Measurements from ENCODE around the gene TMOD4. TPM values are rescaled to one million over a fixed set of nuclear protein-coding genes. Genes with fewer than 3 reads are reported as not detected.
"Not testable (repeated sequence)": the region's sequence is repeated elsewhere in the genome, so short reads cannot be mapped to it uniquely, and the experiment has no call there.

The TMOD4 gene
- not detected for polyA plus RNA-seq (2013, experiment 1 of 2)
- polyA plus RNA-seq (2013, experiment 2 of 2) = not detected

GRCh38 chr1:151175863-151176262 lies at the start of gene TMOD4:
TMOD4 (minus strand) TSS chr1:151175981; CDS start chr1:151174875, 1,106 bp downstream.
- Histone ChIP-seq H3K9ac (ENCODE audit: low read depth, low read length) (no peak within 1 kb of the TSS), H3K9me3 (ENCODE audit: insufficient read depth, low read depth, low read length) (no peaks in the 10 kb centered on the region), H3K36me3 (ENCODE audit: insufficient read depth, low read length) (peaks cover 66% of the 10 kb centered on the region), H3K27me3 (ENCODE audit: insufficient read depth, low read length) (no peaks in the 10 kb centered on the region), H3K27ac (ENCODE audit: low read depth, low read length) (no peak within 1 kb of the TSS), H3K4me3 (ENCODE audit: low read length) (no peak within 1 kb of the TSS), H3K4me1 (ENCODE audit: insufficient read depth, low read length) (no peaks in the 10 kb centered on the region)
- 93% methylated on average over 2 of the region's 4 CpGs for WGBS

GRCh38 chr1:151222130-151222529 lies 46.3 kb upstream of the TMOD4 start:
- Histone ChIP-seq H3K27ac (ENCODE audit: low read depth, low read length) (no peak overlapping the region), H3K9ac (ENCODE audit: low read depth, low read length) (no peak overlapping the region), H3K27me3 (ENCODE audit: insufficient read depth, low read length) (no peaks in the 10 kb centered on the region), H3K4me3 (ENCODE audit: low read length) (no peak overlapping the region), H3K36me3 (ENCODE audit: insufficient read depth, low read length) (peaks cover 48% of the 10 kb centered on the region), H3K4me1 (ENCODE audit: insufficient read depth, low read length) (0 out of 2 replicates have a peak, but pooled peaks cover 5% of the 10 kb centered on the region), H3K9me3 (ENCODE audit: insufficient read depth, low read depth, low read length) (no peaks in the 10 kb centered on the region)
- WGBS = 97% methylated on average over 3 of the region's 4 CpGs

GRCh38 chr1:151221616-151222015 lies 45.8 kb upstream of the TMOD4 start:
- H3K27me3 ChIP-seq (ENCODE audit: insufficient read depth, low read length) = no peaks in the 10 kb centered on the region
- H3K27ac ChIP-seq (ENCODE audit: low read depth, low read length) = no peak overlapping the region
- H3K36me3 ChIP-seq (ENCODE audit: insufficient read depth, low read length) = peaks cover 44% of the 10 kb centered on the region
- H3K9ac ChIP-seq (ENCODE audit: low read depth, low read length) = no peak overlapping the region
- no peak overlapping the region for H3K4me3 ChIP-seq (ENCODE audit: low read length)
- no CpG with 5 or more reads among the region's 1 CpG for WGBS
- H3K4me1 ChIP-seq (ENCODE audit: insufficient read depth, low read length) = 0 out of 2 replicates have a peak, but pooled peaks cover 5% of the 10 kb centered on the region
- no peaks in the 10 kb centered on the region for H3K9me3 ChIP-seq (ENCODE audit: insufficient read depth, low read depth, low read length)

GRCh38 chr1:151213560-151213959 lies 37.8 kb upstream of the TMOD4 start:
- Histone ChIP-seq H3K9me3 (ENCODE audit: insufficient read depth, low read depth, low read length) (no peaks in the 10 kb centered on the region), H3K9ac (ENCODE audit: low read depth, low read length) (no peak overlapping the region), H3K4me3 (ENCODE audit: low read length) (no peak overlapping the region), H3K4me1 (ENCODE audit: insufficient read depth, low read length) (no peaks in the 10 kb centered on the region), H3K27ac (ENCODE audit: low read depth, low read length) (no peak overlapping the region), H3K36me3 (ENCODE audit: insufficient read depth, low read length) (peaks cover 37% of the 10 kb centered on the region), H3K27me3 (ENCODE audit: insufficient read depth, low read length) (no peaks in the 10 kb centered on the region)
- 95% methylated on average over 1 of the region's 2 CpGs for WGBS

- Histone ChIP-seq H3K4me3 (ENCODE audit: low read length) (no peak overlapping the region), H3K36me3 (ENCODE audit: insufficient read depth, low read length) (peaks cover 43% of the 10 kb centered on the region), H3K27ac (ENCODE audit: low read depth, low read length) (no peak overlapping the region), H3K9ac (ENCODE audit: low read depth, low read length) (no peak overlapping the region), H3K9me3 (ENCODE audit: insufficient read depth, low read depth, low read length) (no peaks in the 10 kb centered on the region), H3K4me1 (ENCODE audit: insufficient read depth, low read length) (no peaks in the 10 kb centered on the region), H3K27me3 (ENCODE audit: insufficient read depth, low read length) (no peaks in the 10 kb centered on the region)
- 94% methylated on average over 15 of the region's 15 CpGs for WGBS
These were observed 36.4 kb upstream of the TMOD4 start for GRCh38 chr1:151211972-151212705.

- H3K27me3 ChIP-seq (ENCODE audit: insufficient read depth, low read length) = no peaks in the 10 kb centered on the region
- no peak overlapping the region for H3K27ac ChIP-seq (ENCODE audit: low read depth, low read length)
- H3K4me3 ChIP-seq (ENCODE audit: low read length) = no peak overlapping the region
- H3K36me3 ChIP-seq (ENCODE audit: insufficient read depth, low read length) = peaks cover 50% of the 10 kb centered on the region
- no peaks in the 10 kb centered on the region for H3K9me3 ChIP-seq (ENCODE audit: insufficient read depth, low read depth, low read length)
- WGBS = 94% methylated on average over 1 of the region's 1 CpG
- H3K9ac ChIP-seq (ENCODE audit: low read depth, low read length) = no peak overlapping the region
- H3K4me1 ChIP-seq (ENCODE audit: insufficient read depth, low read length) = no peaks in the 10 kb centered on the region
These were observed 35.0 kb upstream of the TMOD4 start for GRCh38 chr1:151210830-151211229.

GRCh38 chr1:151205381-151205965 lies 29.7 kb upstream of the TMOD4 start:
- not testable (repeated sequence) for H3K27me3 ChIP-seq (ENCODE audit: insufficient read depth, low read length); H3K4me1 ChIP-seq (ENCODE audit: insufficient read depth, low read length); H3K27ac ChIP-seq (ENCODE audit: low read depth, low read length); H3K9me3 ChIP-seq (ENCODE audit: insufficient read depth, low read depth, low read length); H3K4me3 ChIP-seq (ENCODE audit: low read length); H3K9ac ChIP-seq (ENCODE audit: low read depth, low read length)
- WGBS = 98% methylated on average over 12 of the region's 12 CpGs
- peaks cover 61% of the 10 kb centered on the region for H3K36me3 ChIP-seq (ENCODE audit: insufficient read depth, low read length)

- WGBS = 32% methylated on average over 11 of the region's 11 CpGs
- peaks cover 5% of the 10 kb centered on the region; the same call in 1 of the 2 replicates for H3K4me1 ChIP-seq (ENCODE audit: insufficient read depth, low read length)
- H3K4me3 ChIP-seq (ENCODE audit: low read length) = peak overlapping the region; percentile 100
- H3K27me3 ChIP-seq (ENCODE audit: insufficient read depth, low read length) = no peaks in the 10 kb centered on the region
- H3K36me3 ChIP-seq (ENCODE audit: insufficient read depth, low read length) = peaks cover 26% of the 10 kb centered on the region
- H3K27ac ChIP-seq (ENCODE audit: low read depth, low read length) = no peak overlapping the region
- H3K9me3 ChIP-seq (ENCODE audit: insufficient read depth, low read depth, low read length) = no peaks in the 10 kb centered on the region
- H3K9ac ChIP-seq (ENCODE audit: low read depth, low read length) = peak overlapping the region; percentile 89
These were observed 24.2 kb upstream of the TMOD4 start for GRCh38 chr1:151199873-151200581.

GRCh38 chr1:151198254-151199127 lies 22.7 kb upstream of the TMOD4 start, which contains the start of gene PIP5K1A:
PIP5K1A (plus strand) TSS chr1:151198552; CDS start chr1:151198997, 445 bp downstream.
- Histone ChIP-seq H3K36me3 (ENCODE audit: insufficient read depth, low read length) (peaks cover 17% of the 10 kb centered on the region), H3K9me3 (ENCODE audit: insufficient read depth, low read depth, low read length) (no peaks in the 10 kb centered on the region), H3K4me3 (ENCODE audit: low read length) (peak within 1 kb of the TSS; percentile 100), H3K4me1 (ENCODE audit: insufficient read depth, low read length) (peaks cover 5% of the 10 kb centered on the region; the same call in 1 of the 2 replicates), H3K27ac (ENCODE audit: low read depth, low read length) (peak within 1 kb of the TSS; percentile 91), H3K27me3 (ENCODE audit: insufficient read depth, low read length) (no peaks in the 10 kb centered on the region), H3K9ac (ENCODE audit: low read depth, low read length) (peak within 1 kb of the TSS; percentile 89)
- WGBS = under 1% methylated on average over 60 of the region's 60 CpGs

- H3K4me3 ChIP-seq (ENCODE audit: low read length) = peak overlapping the region; percentile 100
- H3K4me1 ChIP-seq (ENCODE audit: insufficient read depth, low read length) = peaks cover 5% of the 10 kb centered on the region; the same call in 1 of the 2 replicates
- 0 out of 2 replicates have a peak overlapping the region, but pooled peaks have one; percentile 89 for H3K9ac ChIP-seq (ENCODE audit: low read depth, low read length)
- peak overlapping the region; percentile 33; the same call in 1 of the 2 replicates for H3K27ac ChIP-seq (ENCODE audit: low read depth, low read length)
- WGBS = 15% methylated on average over 10 of the region's 10 CpGs
- H3K9me3 ChIP-seq (ENCODE audit: insufficient read depth, low read depth, low read length) = no peaks in the 10 kb centered on the region
- no peaks in the 10 kb centered on the region for H3K27me3 ChIP-seq (ENCODE audit: insufficient read depth, low read length)
- peaks cover 12% of the 10 kb centered on the region for H3K36me3 ChIP-seq (ENCODE audit: insufficient read depth, low read length)
These were observed 22.1 kb upstream of the TMOD4 start for GRCh38 chr1:151197863-151198253.
